Colonic mucosa (tissue), 4 donors: Measurements from ENCODE around the gene PKP3. TPM values are rescaled to one million over a fixed set of nuclear protein-coding genes. Genes with fewer than 3 reads are reported as not detected.
"Not testable (repeated sequence)": the region's sequence is repeated elsewhere in the genome, so short reads cannot be mapped to it uniquely, and the experiment has no call there.

ENCODE experiments used
- DNase-seq: peaks from one replicate; pipeline ENCODE4 v3.0.0-alpha.2; 2020
- H3K27ac ChIP-seq: fragments of 200-600 bp; one replicate; pipeline ENCODE4 v1.8.0; 2021
- H3K27me3 ChIP-seq: fragments of 200-600 bp; one replicate; pipeline ENCODE4 v1.8.0; 2021
- H3K36me3 ChIP-seq: fragments of 200-600 bp; one replicate; pipeline ENCODE4 v1.8.0; 2021
- H3K4me1 ChIP-seq: fragments of 200-600 bp; one replicate; pipeline ENCODE4 v1.8.0; 2021; ENCODE audit warnings: mild to moderate bottlenecking
- H3K4me3 ChIP-seq: fragments of 200-600 bp; one replicate; pipeline ENCODE4 v1.8.0; 2021
- H3K9ac ChIP-seq, 2 donors: one replicate each; pipeline ENCODE4 v1.7.0; 2013; ENCODE audit warnings: control low read depth in 2 of 2, low read depth in 2 of 2, low read length in 2 of 2
- H3K9me3 ChIP-seq: fragments of 200-600 bp; one replicate; pipeline ENCODE4 v1.8.0; 2021
- CTCF ChIP-seq: fragments of 200-600 bp; IDR thresholded peaks from one replicate; pipeline ENCODE4 v1.8.0; 2022; ENCODE audit warnings: antibody characterized with exemption, mild to moderate bottlenecking
- intact Hi-C: fragments of 100-400 bp; cut with DNase I; formaldehyde crosslinking; loops from one replicate; pipeline ENCODE4 v1.14.1; 2022
- total RNA-seq, 2 donors: library from RNA; stranded (reverse); fragmentation: NEBNext Ultra II Directional in 1 of 2; extraction: Animal tissue kit (Norgen Biotek cat#: 25700) in 1 of 2; gene quantifications; one replicate each; pipeline ENCODE4 v1.2.1, GENCODE V29; 2021
- donor health status: healthy.
- donor health status: DM: no; HTN: no; CAD: no.
- donor health status: DM: no; HTN: no; CAD: no.

The PKP3 gene
- total RNA-seq, 2 donors from 2014 or later = 167 to 247 TPM

GRCh38 chr11:432501-433100 lies 38.6 kb downstream of the PKP3 start:
- Histone ChIP-seq H3K36me3 (no peaks in the 10 kb centered on the region), H3K9ac (no peak overlapping the region), H3K9me3 (no peaks in the 10 kb centered on the region), H3K4me1 (no peaks in the 10 kb centered on the region), H3K27me3 (no peaks in the 10 kb centered on the region), H3K4me3 (no peak overlapping the region), H3K27ac (no peak overlapping the region)
- no peak for TF ChIP-seq CTCF
- no peak for DNase-seq
- intact Hi-C loops = no loop called here

DNA sequence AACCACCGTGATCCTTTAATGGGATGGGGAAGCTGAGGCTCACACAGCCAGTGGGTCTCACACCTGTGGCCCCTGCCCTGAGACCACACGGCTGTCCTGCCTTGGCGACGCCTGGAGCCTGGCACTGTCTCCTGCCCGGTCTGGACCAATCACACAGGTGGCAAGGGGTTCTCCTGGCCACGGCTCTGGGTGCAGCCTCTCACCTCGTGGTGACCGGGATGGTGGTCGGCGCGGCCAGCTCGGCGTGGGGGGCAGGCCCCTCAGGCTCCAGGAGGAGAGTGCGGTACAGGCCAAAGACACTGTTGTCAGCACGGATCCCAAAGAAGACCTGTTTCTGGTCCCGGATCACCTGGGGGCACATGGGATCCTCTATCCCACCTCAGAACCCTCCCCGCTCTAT lies 39.1 kb downstream of the PKP3 start:
- no peaks in the 10 kb centered on the region for H3K36me3 ChIP-seq
- intact Hi-C loops = no loop called here
- H3K4me3 ChIP-seq = no peak overlapping the region
- H3K27ac ChIP-seq = no peak overlapping the region
- H3K4me1 ChIP-seq = no peaks in the 10 kb centered on the region
- H3K27me3 ChIP-seq = no peaks in the 10 kb centered on the region
- no peak overlapping the region for H3K9ac ChIP-seq
- no peak for DNase-seq
- no peaks in the 10 kb centered on the region for H3K9me3 ChIP-seq
- no peak for TF ChIP-seq CTCF

GRCh38 chr11:433641-434040 lies 39.6 kb downstream of the PKP3 start:
- H3K9ac ChIP-seq = no peak overlapping the region
- H3K9me3 ChIP-seq = no peaks in the 10 kb centered on the region
- no peaks in the 10 kb centered on the region for H3K4me1 ChIP-seq
- H3K27ac ChIP-seq = no peak overlapping the region
- no peak for DNase-seq
- TF ChIP-seq CTCF = no peak
- H3K36me3 ChIP-seq = no peaks in the 10 kb centered on the region
- H3K4me3 ChIP-seq = no peak overlapping the region
- no peaks in the 10 kb centered on the region for H3K27me3 ChIP-seq
- intact Hi-C loops = no loop called here

GRCh38 chr11:434496-434895 lies 40.5 kb downstream of the PKP3 start:
- no peaks in the 10 kb centered on the region for H3K36me3 ChIP-seq
- TF ChIP-seq CTCF = no peak
- DNase-seq = no peak
- no peak overlapping the region for H3K27ac ChIP-seq
- intact Hi-C loops = no loop called here
- no peaks in the 10 kb centered on the region for H3K9me3 ChIP-seq
- no peak overlapping the region for H3K9ac ChIP-seq
- no peaks in the 10 kb centered on the region for H3K27me3 ChIP-seq
- no peaks in the 10 kb centered on the region for H3K4me1 ChIP-seq
- H3K4me3 ChIP-seq = no peak overlapping the region

DNA sequence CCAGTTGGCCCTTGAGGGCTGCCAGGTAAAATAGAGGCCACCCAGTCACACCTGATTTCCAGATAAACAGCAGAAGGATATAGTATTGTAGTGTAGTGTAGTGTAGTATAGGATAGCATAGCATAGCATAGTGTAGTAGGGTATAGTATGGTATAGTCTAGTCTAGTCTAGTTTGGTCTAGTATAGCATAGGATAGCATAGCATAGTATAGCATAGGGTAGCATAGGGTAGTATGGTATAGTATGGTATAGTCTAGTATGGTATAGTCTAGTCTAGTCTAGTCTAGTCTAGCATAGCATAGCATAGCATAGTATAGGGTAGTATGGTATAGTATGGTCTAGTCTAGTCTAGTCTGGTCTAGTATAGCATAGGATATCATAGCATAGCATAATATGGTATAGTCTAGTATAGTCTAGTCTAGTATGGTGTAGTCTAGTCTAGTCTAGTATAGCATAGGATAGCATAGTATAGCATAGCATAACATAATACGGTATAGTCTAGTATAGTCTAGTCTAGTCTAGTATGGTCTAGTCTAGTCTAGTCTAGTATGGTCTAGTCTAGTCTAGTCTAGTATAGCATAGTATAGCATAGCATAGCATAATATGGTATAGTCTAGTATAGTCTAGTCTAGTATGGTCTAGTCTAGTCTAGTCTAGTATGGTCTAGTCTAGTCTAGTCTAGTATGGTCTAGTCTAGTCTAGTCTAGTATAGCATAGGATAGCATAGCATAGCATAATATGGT lies 41.2 kb downstream of the PKP3 start:
- H3K9ac ChIP-seq, DNase-seq, intact Hi-C loops, H3K4me3 ChIP-seq, H3K36me3 ChIP-seq, H3K4me1 ChIP-seq, H3K27ac ChIP-seq, H3K9me3 ChIP-seq, H3K27me3 ChIP-seq: not testable (repeated sequence)

GRCh38 chr11:437228-437870 lies 43.3 kb downstream of the PKP3 start:
- intact Hi-C loops = no loop called here
- no peaks in the 10 kb centered on the region for H3K4me1 ChIP-seq
- H3K4me3 ChIP-seq = no peak overlapping the region
- DNase-seq = no peak
- H3K27ac ChIP-seq = no peak overlapping the region
- TF ChIP-seq CTCF = no peak
- H3K9me3 ChIP-seq = no peaks in the 10 kb centered on the region
- no peak overlapping the region for H3K9ac ChIP-seq
- H3K36me3 ChIP-seq = no peaks in the 10 kb centered on the region
- H3K27me3 ChIP-seq = no peaks in the 10 kb centered on the region
